Osteocyte (in vitro differentiated cells): ENCODE measurements around the gene CYB5RL. TPM values are rescaled to one million over a fixed set of nuclear protein-coding genes. Genes with fewer than 3 reads are reported as not detected.

Experiments
- DNase-seq: peaks from one replicate; pipeline ENCODE4 v3.0.0; 2021; ENCODE audit warnings: mixed read lengths; ENCODE audit not compliant: unreplicated experiment; ENCODE audit errors: extremely low spot score
- H3K27ac Mint-ChIP-seq: one replicate; pipeline ENCODE4 v1.8.0; 2021; ENCODE audit warnings: mild to moderate bottlenecking, mixed read lengths; ENCODE audit not compliant: unreplicated experiment
- H3K27me3 Mint-ChIP-seq: one replicate; pipeline ENCODE4 v1.8.0; 2021; ENCODE audit warnings: mixed read lengths; ENCODE audit not compliant: unreplicated experiment
- H3K36me3 Mint-ChIP-seq: one replicate; pipeline ENCODE4 v1.8.0; 2021; ENCODE audit warnings: mixed read lengths; ENCODE audit not compliant: unreplicated experiment
- H3K4me1 Mint-ChIP-seq: one replicate; pipeline ENCODE4 v1.8.0; 2021; ENCODE audit warnings: mixed read lengths; ENCODE audit not compliant: unreplicated experiment
- H3K4me3 Mint-ChIP-seq: one replicate; pipeline ENCODE4 v1.8.0; 2021; ENCODE audit warnings: mild to moderate bottlenecking, moderate library complexity, mixed read lengths; ENCODE audit not compliant: unreplicated experiment
- H3K9me3 Mint-ChIP-seq: one replicate; pipeline ENCODE4 v1.8.0; 2021; ENCODE audit warnings: mixed read lengths; ENCODE audit not compliant: unreplicated experiment
- total RNA-seq: library from RNA; stranded (reverse); gene quantifications from 2 replicates; pipeline ENCODE4 v1.2.1, GENCODE V29; 2021
- TF ChIP-seq, protein P1 (sequence below): fragments of 200-600 bp; sonication (generic); IDR thresholded peaks from 2 replicates; pipeline ENCODE4 v1.5.0; 2021; ENCODE audit warnings: antibody characterized with exemption, mild to moderate bottlenecking, moderate library complexity

Gene CYB5RL
- total RNA-seq, 1 donor from 2014 or later, result 10.7 TPM

DNA sequence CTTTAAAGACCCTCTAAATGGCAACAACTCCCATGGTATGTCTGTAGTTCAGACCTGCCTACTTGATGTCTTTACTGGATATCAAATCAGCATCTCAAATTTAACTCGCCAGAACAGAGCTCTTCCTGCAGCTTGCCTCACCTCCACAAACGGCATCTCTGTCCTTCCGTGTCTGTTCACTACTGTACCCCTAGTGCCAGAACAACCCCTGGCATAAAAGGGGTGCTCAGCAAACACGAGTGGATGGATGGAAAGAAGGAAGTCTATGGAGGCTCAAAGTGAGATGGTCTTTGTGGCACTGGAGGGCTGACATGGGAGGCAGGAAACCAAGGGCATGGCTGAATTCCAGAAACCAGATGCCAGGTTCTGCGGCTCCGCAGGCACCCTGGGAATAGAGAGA, 22.9 kb upstream of the CYB5RL start:
- Mint-ChIP-seq H3K27ac (no peak overlapping the region), H3K36me3 (peaks cover 16% of the 10 kb centered on the region), H3K4me3 (no peak overlapping the region), H3K4me1 (peaks cover 41% of the 10 kb centered on the region), H3K27me3 (no peaks in the 10 kb centered on the region), H3K9me3 (no peaks in the 10 kb centered on the region)
- DNase-seq, result no peak
- TF ChIP-seq, protein P1, sequence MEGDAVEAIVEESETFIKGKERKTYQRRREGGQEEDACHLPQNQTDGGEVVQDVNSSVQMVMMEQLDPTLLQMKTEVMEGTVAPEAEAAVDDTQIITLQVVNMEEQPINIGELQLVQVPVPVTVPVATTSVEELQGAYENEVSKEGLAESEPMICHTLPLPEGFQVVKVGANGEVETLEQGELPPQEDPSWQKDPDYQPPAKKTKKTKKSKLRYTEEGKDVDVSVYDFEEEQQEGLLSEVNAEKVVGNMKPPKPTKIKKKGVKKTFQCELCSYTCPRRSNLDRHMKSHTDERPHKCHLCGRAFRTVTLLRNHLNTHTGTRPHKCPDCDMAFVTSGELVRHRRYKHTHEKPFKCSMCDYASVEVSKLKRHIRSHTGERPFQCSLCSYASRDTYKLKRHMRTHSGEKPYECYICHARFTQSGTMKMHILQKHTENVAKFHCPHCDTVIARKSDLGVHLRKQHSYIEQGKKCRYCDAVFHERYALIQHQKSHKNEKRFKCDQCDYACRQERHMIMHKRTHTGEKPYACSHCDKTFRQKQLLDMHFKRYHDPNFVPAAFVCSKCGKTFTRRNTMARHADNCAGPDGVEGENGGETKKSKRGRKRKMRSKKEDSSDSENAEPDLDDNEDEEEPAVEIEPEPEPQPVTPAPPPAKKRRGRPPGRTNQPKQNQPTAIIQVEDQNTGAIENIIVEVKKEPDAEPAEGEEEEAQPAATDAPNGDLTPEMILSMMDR, result no peak

DNA sequence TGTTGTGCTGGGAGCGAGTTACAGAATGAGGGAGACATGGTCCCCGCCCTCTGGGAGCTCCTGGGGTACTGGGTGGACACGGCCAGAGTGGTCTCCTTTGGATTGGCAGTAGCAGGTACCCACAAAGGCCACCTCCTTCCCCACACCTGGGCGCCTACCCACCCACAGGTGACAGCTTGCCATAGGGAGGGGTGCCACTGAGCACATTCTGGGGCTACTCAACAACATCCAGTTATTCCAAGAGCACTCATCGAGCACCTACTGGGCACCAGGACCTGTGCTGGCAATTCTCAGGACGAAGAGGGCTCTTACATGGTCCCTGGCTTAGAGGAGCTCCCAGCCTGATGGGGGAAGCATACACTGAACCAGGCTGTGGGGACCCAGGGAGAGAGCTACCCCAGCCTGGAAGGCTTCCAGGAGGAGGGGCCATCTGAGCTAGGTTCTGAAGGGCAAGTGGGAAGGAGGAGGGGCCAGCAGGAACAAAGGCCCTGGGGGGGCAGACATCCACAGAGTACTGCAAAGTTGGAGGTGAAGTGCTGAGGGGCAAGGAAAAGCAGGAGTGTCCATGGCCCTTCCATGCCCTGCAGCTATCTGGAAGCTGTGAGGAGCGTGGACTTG, 22.1 kb upstream of the CYB5RL start:
- no peaks in the 10 kb centered on the region for H3K27me3 Mint-ChIP-seq
- TF ChIP-seq, protein P1, result no peak
- no peaks in the 10 kb centered on the region for H3K9me3 Mint-ChIP-seq
- DNase-seq, result no peak
- H3K36me3 Mint-ChIP-seq, result peaks cover 22% of the 10 kb centered on the region
- H3K4me3 Mint-ChIP-seq, result no peak overlapping the region
- H3K27ac Mint-ChIP-seq, result no peak overlapping the region
- peaks cover 34% of the 10 kb centered on the region for H3K4me1 Mint-ChIP-seq

DNA sequence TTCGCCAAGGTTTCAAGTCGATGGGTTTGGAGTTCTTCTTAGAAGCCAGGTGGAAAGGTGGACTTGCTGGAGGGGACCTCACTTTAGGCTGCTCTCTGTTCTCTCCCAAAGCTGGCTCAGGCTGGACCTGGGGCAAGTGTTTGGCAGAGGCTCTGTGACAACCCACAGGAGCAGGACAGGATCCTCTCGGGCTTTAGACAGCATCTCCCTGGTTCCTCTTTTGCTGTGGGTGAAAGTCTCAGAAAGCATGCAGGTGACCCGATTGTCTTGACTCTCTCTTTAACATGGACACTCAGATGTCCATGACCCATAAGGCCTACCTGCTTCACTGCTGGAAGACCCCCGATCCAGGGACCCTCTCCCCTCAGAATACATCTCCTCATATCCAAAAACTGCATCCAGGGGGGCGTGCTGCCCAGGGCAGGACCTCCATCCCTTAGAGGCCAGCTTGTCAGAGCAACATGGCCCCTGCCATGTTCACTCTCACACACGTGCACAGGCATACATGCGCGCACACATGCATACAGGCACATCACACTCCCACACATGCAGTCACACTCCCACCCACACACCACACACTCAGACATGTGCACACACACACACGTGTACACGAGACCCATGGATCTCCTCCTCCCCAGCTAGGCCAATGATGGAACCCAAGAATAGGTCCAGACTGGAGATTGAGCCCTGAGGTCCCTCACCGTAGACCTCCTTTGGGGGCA, 21.4 kb upstream of the CYB5RL start:
- TF ChIP-seq, protein P1, result no peak
- H3K27me3 Mint-ChIP-seq, result no peaks in the 10 kb centered on the region
- no peaks in the 10 kb centered on the region for H3K9me3 Mint-ChIP-seq
- no peak for DNase-seq
- peaks cover 28% of the 10 kb centered on the region for H3K36me3 Mint-ChIP-seq
- peaks cover 26% of the 10 kb centered on the region for H3K4me1 Mint-ChIP-seq
- H3K27ac Mint-ChIP-seq, result peak overlapping the region; percentile 7
- no peak overlapping the region for H3K4me3 Mint-ChIP-seq

DNA sequence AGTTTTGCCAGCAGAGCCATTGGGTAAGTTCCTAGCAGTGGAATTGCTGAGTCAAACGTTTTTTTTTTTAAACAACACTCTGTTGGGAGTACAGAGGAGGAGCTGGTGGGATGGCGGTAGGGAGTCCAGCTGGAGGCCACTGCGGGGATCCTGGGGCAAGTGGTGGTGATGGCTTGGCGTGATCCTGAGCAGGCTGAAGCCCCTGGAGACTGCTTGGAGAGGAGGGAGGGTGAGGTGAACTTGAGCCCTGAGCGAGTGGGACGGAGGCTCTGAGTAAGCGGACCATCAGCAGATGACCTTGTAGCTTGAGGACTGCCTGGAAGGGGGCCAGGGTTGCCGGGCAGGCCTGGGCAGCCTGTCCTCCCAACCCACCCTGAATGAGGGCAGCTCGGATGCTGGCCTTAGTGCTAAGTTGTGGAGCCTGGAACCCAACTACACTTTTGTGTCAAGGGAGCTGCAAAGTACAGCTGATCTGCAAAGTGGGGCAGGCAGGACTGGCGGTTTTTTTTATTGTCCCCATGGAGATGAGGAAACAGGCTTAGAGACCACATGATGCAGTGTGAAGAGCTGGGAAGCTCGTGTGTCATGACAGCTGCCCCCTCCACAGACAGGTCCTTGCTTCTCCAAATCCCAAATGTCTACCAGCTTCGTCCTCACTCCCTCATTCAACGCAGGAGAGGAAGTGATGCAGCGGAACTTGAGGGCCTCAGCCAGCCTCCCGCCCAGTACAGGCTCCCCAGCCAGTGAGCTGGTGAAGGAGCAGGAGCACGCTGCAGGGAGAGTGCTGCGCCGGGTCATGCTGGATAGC, 20.4 kb upstream of the CYB5RL start:
- Mint-ChIP-seq H3K27ac (peak overlapping the region; percentile 78), H3K4me1 (peaks cover 21% of the 10 kb centered on the region), H3K27me3 (no peaks in the 10 kb centered on the region), H3K36me3 (peaks cover 32% of the 10 kb centered on the region), H3K4me3 (no peak overlapping the region), H3K9me3 (no peaks in the 10 kb centered on the region)
- TF ChIP-seq, protein P1, result no peak
- DNase-seq, result no peak

DNA sequence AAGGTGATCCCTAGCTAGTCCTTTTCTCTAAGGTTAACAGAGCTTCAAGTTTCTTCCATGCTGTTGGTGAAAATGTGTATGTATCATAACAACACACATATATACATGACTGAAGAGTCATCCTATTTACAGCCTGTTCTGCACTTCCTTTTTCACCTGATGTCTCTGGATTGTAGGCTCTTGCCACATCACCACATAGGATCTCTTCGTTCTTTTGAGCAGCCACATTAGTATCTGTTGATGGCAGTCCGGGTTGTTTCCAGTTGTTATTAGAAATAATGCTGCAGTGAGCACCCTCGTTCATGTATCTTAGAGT, 19.8 kb upstream of the CYB5RL start:
- no peak overlapping the region for H3K4me3 Mint-ChIP-seq
- no peak for DNase-seq
- no peaks in the 10 kb centered on the region for H3K9me3 Mint-ChIP-seq
- peaks cover 20% of the 10 kb centered on the region for H3K4me1 Mint-ChIP-seq
- H3K27ac Mint-ChIP-seq, result peak overlapping the region; percentile 78
- TF ChIP-seq, protein P1, result no peak
- H3K36me3 Mint-ChIP-seq, result peaks cover 32% of the 10 kb centered on the region
- no peaks in the 10 kb centered on the region for H3K27me3 Mint-ChIP-seq
